H1 (cell line): ENCODE measurements around the gene IFT43.

ENCODE experiments used
- CBX8 ChIP-seq: fragments of 300-800, 300-1000 bp; sonication (generic); IDR thresholded peaks from 2 replicates; pipeline ENCODE4 v1.7.1; 2016; ENCODE audit warnings: low read depth, low read length, borderline replicate concordance
- CTCF ChIP-seq, 3 experiments: IDR thresholded peaks; 1 replicate in 2 of 3; 2 replicates in 1 of 3; pipeline versions ENCODE4 v1.5.1 to v1.6.1; 2011; ENCODE audit warnings: low read length in 3 of 3, mild to moderate bottlenecking in 3 of 3, inconsistent platforms in 2 of 3, low read depth in 1 of 3, moderate library complexity in 1 of 3; ENCODE audit not compliant: insufficient read depth in 1 of 3; ENCODE audit errors: control extremely low read depth in 1 of 3
- EP300 ChIP-seq, 2 experiments: IDR thresholded peaks; 1 replicate in 1 of 2; 2 replicates in 1 of 2; pipeline ENCODE4 v1.6.1; 2011 to 2012; ENCODE audit warnings: low read depth in 2 of 2, low read length in 2 of 2, mild to moderate bottlenecking in 2 of 2, borderline replicate concordance in 1 of 2, inconsistent platforms in 1 of 2, moderate library complexity in 1 of 2
- EZH2 ChIP-seq: fragments of 200-600 bp; sonication (generic); IDR thresholded peaks from 2 replicates; pipeline ENCODE4 v1.7.1; 2012; ENCODE audit warnings: low read depth, mild to moderate bottlenecking, moderate library complexity, low read length, inconsistent platforms; ENCODE audit not compliant: severe bottlenecking
- NANOG ChIP-seq: IDR thresholded peaks from 2 replicates; pipeline ENCODE4 v1.6.1; 2011; ENCODE audit warnings: low read length, low read depth, mild to moderate bottlenecking, inconsistent platforms; ENCODE audit not compliant: insufficient read depth, poor library complexity, severe bottlenecking
- PHF8 ChIP-seq: fragments of 200-600 bp; sonication (generic); conservative IDR thresholded peaks from 2 replicates; pipeline ENCODE4 v1.7.1; 2012; ENCODE audit warnings: low read depth, mild to moderate bottlenecking, inconsistent platforms, low read length, moderate library complexity
- POLR2A ChIP-seq, 2 experiments: IDR thresholded peaks; 1 replicate in 1 of 2; 2 replicates in 1 of 2; pipeline ENCODE4 v1.6.1; 2011; ENCODE audit warnings: low read depth in 2 of 2, low read length in 2 of 2, mild to moderate bottlenecking in 2 of 2; ENCODE audit errors: control extremely low read depth in 1 of 2
- POLR2AphosphoS5 ChIP-seq: IDR thresholded peaks from 2 replicates; pipeline ENCODE4 v1.6.1; 2011; ENCODE audit warnings: low read depth, low read length
- POU5F1 ChIP-seq: IDR thresholded peaks from 2 replicates; pipeline ENCODE4 v1.6.1; 2011; ENCODE audit warnings: low read depth, mild to moderate bottlenecking, low read length, moderate library complexity
- TBP ChIP-seq: IDR thresholded peaks from 2 replicates; pipeline ENCODE4 v1.6.1; 2011; ENCODE audit warnings: low read depth, low read length, improper control_type of control experiment

GRCh38 chr14:76065519-76065918, 80.0 kb downstream of the IFT43 start:
- TF ChIP-seq CTCF (IDR thresholded peaks at IDR 0.05; ENCODE audit: control extremely low read depth in 1 of 3, insufficient read depth in 1 of 3, low read depth in 1 of 3, low read length in 3 of 3) (no peak), NANOG (no peak), EP300 (IDR thresholded peaks at IDR 0.05; ENCODE audit: borderline replicate concordance in 1 of 2, low read depth in 2 of 2, low read length in 2 of 2) (no peak), TBP (no peak), POU5F1 (no peak), POLR2A (IDR thresholded peaks at IDR 0.05; ENCODE audit: control extremely low read depth in 1 of 2, low read depth in 2 of 2, low read length in 2 of 2) (no peak), CBX8 (no peak), PHF8 (no peak), EZH2 (no peak), POLR2AphosphoS5 (no peak)
